ENCODE data around the gene TSN. TPM values are rescaled to one million over a fixed set of nuclear protein-coding genes. Genes with fewer than 3 reads are reported as not detected.

Gene TSN
- total RNA-seq = 46.1 and 49.5 TPM in 2 replicates

GRCh38 chr2:121755237-121756111 is at the start of gene TSN:
TSS of gene TSN (plus strand) at chr2:121755651. CDS start at chr2:121755780, 129 bp downstream.
- FAIRE-seq (no peak), DNase-seq (ENCODE audit: low read depth) (peak; percentile 89)
- no peaks in the 10 kb centered on the region for H3K27me3 ChIP-seq (ENCODE audit: control insufficient read depth, insufficient read depth, low read length)
- H3K36me3 ChIP-seq (ENCODE audit: control insufficient read depth, insufficient read depth, low read length) = no peaks in the 10 kb centered on the region
- H3K4me3 ChIP-seq (ENCODE audit: low read depth, low read length) = peak within 1 kb of the TSS; percentile 99
- no peak for TF ChIP-seq CTCF (IDR thresholded peaks at IDR 0.05; ENCODE audit: insufficient read depth, low read length, severe bottlenecking)

- no peak for TF ChIP-seq CTCF (IDR thresholded peaks at IDR 0.05; ENCODE audit: insufficient read depth, low read length, severe bottlenecking)
- DNase-seq (ENCODE audit: low read depth) (no peak), FAIRE-seq (no peak)
- Histone ChIP-seq H3K4me3 (ENCODE audit: low read depth, low read length) (no peak overlapping the region), H3K27me3 (ENCODE audit: control insufficient read depth, insufficient read depth, low read length) (no peaks in the 10 kb centered on the region), H3K36me3 (ENCODE audit: control insufficient read depth, insufficient read depth, low read length) (no peaks in the 10 kb centered on the region)
Observed at GRCh38 chr2:121705958-121706357, 49.5 kb upstream of the TSN start.

- no peak for DNase-seq (ENCODE audit: low read depth)
- H3K4me3 ChIP-seq (ENCODE audit: low read depth, low read length) = no peak overlapping the region
- FAIRE-seq = no peak
- no peaks in the 10 kb centered on the region for H3K27me3 ChIP-seq (ENCODE audit: control insufficient read depth, insufficient read depth, low read length)
- no peak for TF ChIP-seq CTCF (IDR thresholded peaks at IDR 0.05; ENCODE audit: insufficient read depth, low read length, severe bottlenecking)
- H3K36me3 ChIP-seq (ENCODE audit: control insufficient read depth, insufficient read depth, low read length) = no peaks in the 10 kb centered on the region
Observed at GRCh38 chr2:121707344-121707919, 48.0 kb upstream of the TSN start.

GRCh38 chr2:121707920-121708361 is 47.5 kb upstream of the TSN start:
- no peak for FAIRE-seq
- Histone ChIP-seq H3K36me3 (ENCODE audit: control insufficient read depth, insufficient read depth, low read length) (no peaks in the 10 kb centered on the region), H3K4me3 (ENCODE audit: low read depth, low read length) (no peak overlapping the region), H3K27me3 (ENCODE audit: control insufficient read depth, insufficient read depth, low read length) (no peaks in the 10 kb centered on the region)
- TF ChIP-seq CTCF (IDR thresholded peaks at IDR 0.05; ENCODE audit: insufficient read depth, low read length, severe bottlenecking) = no peak
- DNase-seq (ENCODE audit: low read depth) = peak; percentile 51

- FAIRE-seq (no peak), DNase-seq (ENCODE audit: low read depth) (peak; percentile 64)
- TF ChIP-seq CTCF (IDR thresholded peaks at IDR 0.05; ENCODE audit: insufficient read depth, low read length, severe bottlenecking) = no peak
- Histone ChIP-seq H3K27me3 (ENCODE audit: control insufficient read depth, insufficient read depth, low read length) (no peaks in the 10 kb centered on the region), H3K36me3 (ENCODE audit: control insufficient read depth, insufficient read depth, low read length) (no peaks in the 10 kb centered on the region), H3K4me3 (ENCODE audit: low read depth, low read length) (no peak overlapping the region)
Observed at GRCh38 chr2:121709776-121710469, 45.5 kb upstream of the TSN start.
